Measurements from ENCODE around the gene DNAH14. TPM values are rescaled to one million over a fixed set of nuclear protein-coding genes. Genes with fewer than 3 reads are reported as not detected.

DNAH14 gene
- total RNA-seq, 2 experiments from 2014 or later: 1.8 to 2.3 TPM

GRCh38 chr1:224903955-224904354 is 25.5 kb upstream of the DNAH14 start:
- TF ChIP-seq CTCF (IDR thresholded peaks at IDR 0.05): no peak
- Mint-ChIP-seq H3K4me3 (no peak overlapping the region), H3K4me1 (ENCODE audit: low read depth) (no peaks in the 10 kb centered on the region), H3K9me3 (no peaks in the 10 kb centered on the region), H3K36me3 (ENCODE audit: low read depth) (no peaks in the 10 kb centered on the region), H3K27me3 (peaks cover 11% of the 10 kb centered on the region), H3K27ac (no peak overlapping the region)
- CTCF ChIA-PET: interaction anchor here (0.9 kb wide), 1 partner anchor 9 kb away, joined by 3 read pairs; no protein-coding TSS in a partner anchor
- no peak for ATAC-seq
- no peak for DNase-seq
- intact Hi-C loops (cut with micrococcal nuclease): no loop called here
- POLR2A ChIA-PET: no interaction called here

DNA sequence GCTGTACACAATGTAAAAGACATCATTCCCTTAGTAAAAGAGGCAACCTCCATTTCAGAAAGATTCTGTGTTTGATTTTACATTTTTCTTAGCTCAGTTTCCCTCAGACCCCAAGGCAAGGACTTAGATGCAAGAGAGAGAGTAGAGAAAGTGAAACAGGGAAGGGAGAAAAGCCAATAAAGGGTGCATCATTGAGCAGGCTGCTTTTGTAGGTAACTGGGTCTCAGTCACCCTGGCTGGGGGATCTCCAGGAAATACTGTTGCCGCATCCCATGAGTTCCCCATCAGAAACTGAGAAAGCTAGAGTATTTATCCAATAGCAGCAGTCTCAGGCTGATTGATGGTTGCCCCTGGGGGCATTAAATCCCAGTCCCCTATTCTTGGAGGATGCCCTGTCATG is 23.1 kb upstream of the DNAH14 start:
- TF ChIP-seq CTCF (IDR thresholded peaks at IDR 0.05): no peak
- H3K27me3 Mint-ChIP-seq: peaks cover 11% of the 10 kb centered on the region
- H3K9me3 Mint-ChIP-seq: peaks cover 6% of the 10 kb centered on the region
- H3K27ac Mint-ChIP-seq: no peak overlapping the region
- ATAC-seq (no peak), DNase-seq (no peak)
- H3K4me3 Mint-ChIP-seq: no peak overlapping the region
- POLR2A ChIA-PET: no interaction called here
- intact Hi-C loops (cut with micrococcal nuclease): no loop called here
- peaks cover under 1% of the 10 kb centered on the region for H3K36me3 Mint-ChIP-seq (ENCODE audit: low read depth)
- no peaks in the 10 kb centered on the region for H3K4me1 Mint-ChIP-seq (ENCODE audit: low read depth)
- CTCF ChIA-PET: interaction anchor here (2.6 kb wide), 1 partner anchor 16 kb away, joined by 8 read pairs; no protein-coding TSS in a partner anchor

GRCh38 chr1:224911217-224911616 is 18.3 kb upstream of the DNAH14 start:
- H3K9me3 Mint-ChIP-seq: peaks cover 23% of the 10 kb centered on the region
- H3K36me3 Mint-ChIP-seq (ENCODE audit: low read depth): peaks cover 2% of the 10 kb centered on the region
- intact Hi-C loops (cut with micrococcal nuclease): no loop called here
- no peak overlapping the region for H3K4me3 Mint-ChIP-seq
- POLR2A ChIA-PET: no interaction called here
- no peaks in the 10 kb centered on the region for H3K4me1 Mint-ChIP-seq (ENCODE audit: low read depth)
- peaks cover 8% of the 10 kb centered on the region for H3K27me3 Mint-ChIP-seq
- CTCF ChIA-PET: no interaction called here
- no peak for TF ChIP-seq CTCF (IDR thresholded peaks at IDR 0.05)
- DNase-seq (no peak), ATAC-seq (no peak)
- H3K27ac Mint-ChIP-seq: no peak overlapping the region

GRCh38 chr1:224914292-224914900 is 15.1 kb upstream of the DNAH14 start:
- peaks cover 23% of the 10 kb centered on the region for H3K9me3 Mint-ChIP-seq
- CTCF ChIA-PET: interaction anchor here (2.1 kb wide), 1 partner anchor 8 kb away, joined by 6 read pairs; no protein-coding TSS in a partner anchor
- peaks cover 5% of the 10 kb centered on the region for H3K27me3 Mint-ChIP-seq
- DNase-seq (no peak), ATAC-seq (no peak)
- POLR2A ChIA-PET: no interaction called here
- no peaks in the 10 kb centered on the region for H3K4me1 Mint-ChIP-seq (ENCODE audit: low read depth)
- intact Hi-C loops (cut with micrococcal nuclease): no loop called here
- no peak for TF ChIP-seq CTCF (IDR thresholded peaks at IDR 0.05)
- peaks cover 2% of the 10 kb centered on the region for H3K36me3 Mint-ChIP-seq (ENCODE audit: low read depth)
- H3K27ac Mint-ChIP-seq: no peak overlapping the region
- no peak overlapping the region for H3K4me3 Mint-ChIP-seq

GRCh38 chr1:224919508-224919907 is 10.0 kb upstream of the DNAH14 start:
- intact Hi-C loops (cut with micrococcal nuclease): no loop called here
- no peak for DNase-seq
- no peak for TF ChIP-seq CTCF (IDR thresholded peaks at IDR 0.05)
- Mint-ChIP-seq H3K4me3 (no peak overlapping the region), H3K4me1 (ENCODE audit: low read depth) (no peaks in the 10 kb centered on the region), H3K9me3 (no peaks in the 10 kb centered on the region), H3K27me3 (peaks cover 8% of the 10 kb centered on the region), H3K36me3 (ENCODE audit: low read depth) (no peaks in the 10 kb centered on the region), H3K27ac (no peak overlapping the region)
- ChIA-PET CTCF (no interaction called here), POLR2A (no interaction called here)
- no peak for ATAC-seq
